ENCODE measurements around the gene ABCF3. TPM values are rescaled to one million over a fixed set of nuclear protein-coding genes. Genes with fewer than 3 reads are reported as not detected.
A peak's percentile ranks its signal among the peaks of the same experiment; 100 is the strongest.

The ABCF3 gene
- total and polyA plus RNA-seq, 2 of the 13 experiments (the other 11 are each of a cell fraction or from before 2014, with no cell fraction given) = 38.8 to 46.5 TPM

GRCh38 chr3:184156522-184156955 is 29.5 kb upstream of the ABCF3 start (continued):
- peak; percentile 57; the same call in 1 of the 2 replicates for TF ChIP-seq GABPB1 (CRISPR knock-in tag; IDR thresholded peaks at IDR 0.05)
- TF ChIP-seq NCOA5 (CRISPR knock-in tag; IDR thresholded peaks at IDR 0.05) = no peak
- TF ChIP-seq DMTF1 (CRISPR knock-in tag; IDR thresholded peaks at IDR 0.05) = no peak
- no peak for TF ChIP-seq HMG20A (CRISPR knock-in tag; IDR thresholded peaks at IDR 0.05; ENCODE audit: borderline replicate concordance)
- 0 out of 2 replicates have a peak, but pooled peaks have one; percentile 30 for TF ChIP-seq ZNF547 (CRISPR knock-in tag; IDR thresholded peaks at IDR 0.05)
- no peak for TF ChIP-seq ZNF784 (CRISPR knock-in tag; IDR thresholded peaks at IDR 0.05; ENCODE audit: borderline replicate concordance)
- no peak for TF ChIP-seq ZNF496 (CRISPR knock-in tag; IDR thresholded peaks at IDR 0.05; ENCODE audit: insufficient replicate concordance)
- TF ChIP-seq FUBP1 (CRISPR knock-in tag; IDR thresholded peaks at IDR 0.05; ENCODE audit: borderline replicate concordance) = no peak
- TF ChIP-seq SRY (CRISPR knock-in tag; IDR thresholded peaks at IDR 0.05) = no peak
- TF ChIP-seq ZNF34 (CRISPR knock-in tag; IDR thresholded peaks at IDR 0.05; ENCODE audit: borderline replicate concordance) = no peak
- no peak for TF ChIP-seq ATAD3A (CRISPR knock-in tag; IDR thresholded peaks at IDR 0.05)
- TF ChIP-seq GABPA (IDR thresholded peaks at IDR 0.05; ENCODE audit: low read depth, low read length) = no peak
- peak; percentile 57; the same call in 1 of the 2 replicates for TF ChIP-seq GABPA (CRISPR knock-in tag; IDR thresholded peaks at IDR 0.05; ENCODE audit: low read depth)
- TF ChIP-seq THRA (CRISPR knock-in tag; IDR thresholded peaks at IDR 0.05; ENCODE audit: borderline replicate concordance) = 0 out of 2 replicates have a peak, but pooled peaks have one; percentile 4
- TF ChIP-seq KAT8 (CRISPR knock-in tag; IDR thresholded peaks at IDR 0.05) = peak; percentile 43; the same call in 1 of the 2 replicates
- TF ChIP-seq FLYWCH1 (CRISPR knock-in tag; IDR thresholded peaks at IDR 0.05) = no peak
- TF ChIP-seq MAX (IDR thresholded peaks at IDR 0.05) = no peak
- TF ChIP-seq ZNF513 (CRISPR knock-in tag; conservative IDR thresholded peaks at IDR 0.05) = no peak
- peak; percentile 44; the same call in 1 of the 2 replicates for TF ChIP-seq ZNF350 (CRISPR knock-in tag; IDR thresholded peaks at IDR 0.05; ENCODE audit: borderline replicate concordance, low read depth)
- no peak for TF ChIP-seq NAIF1 (CRISPR knock-in tag; IDR thresholded peaks at IDR 0.05; ENCODE audit: borderline replicate concordance)
- TF ChIP-seq NFIB (CRISPR knock-in tag; IDR thresholded peaks at IDR 0.05; ENCODE audit: borderline replicate concordance) = no peak

All from HepG2 (cell line).